Hepatocyte (in vitro differentiated cells): ENCODE data around the gene RIPOR1. TPM values are rescaled to one million over a fixed set of nuclear protein-coding genes. Genes with fewer than 3 reads are reported as not detected.

Source experiments
- DNase-seq: peaks from one replicate; pipeline ENCODE4 v3.0.0-alpha.2; 2016; ENCODE audit warnings: low spot score
- H2AFZ ChIP-seq: fragments of 200-600 bp; sonication (generic); 2 replicates; pipeline ENCODE4 v1.6.0; 2016; ENCODE audit warnings: antibody characterized with exemption, mild to moderate bottlenecking
- H3K27ac ChIP-seq: fragments of 200-600 bp; sonication (generic); 2 replicates; pipeline ENCODE4 v1.5.1; 2016; ENCODE audit warnings: mild to moderate bottlenecking
- H3K27me3 ChIP-seq: fragments of 200-600 bp; sonication (generic); 2 replicates; pipeline ENCODE4 v1.6.1; 2016
- H3K36me3 ChIP-seq: fragments of 200-600 bp; sonication (generic); replicated peaks from 2 replicates; pipeline ENCODE4 v1.5.1; 2016; ENCODE audit warnings: low read depth; ENCODE audit not compliant: insufficient read depth
- H3K4me1 ChIP-seq: fragments of 200-600 bp; sonication (generic); 2 replicates; pipeline ENCODE4 v1.5.1; 2016; ENCODE audit warnings: mild to moderate bottlenecking, moderate library complexity; ENCODE audit not compliant: insufficient read depth
- H3K4me2 ChIP-seq: fragments of 200-600 bp; sonication (generic); 2 replicates; pipeline ENCODE4 v1.6.0; 2016
- H3K4me3 ChIP-seq: fragments of 200-600 bp; sonication (generic); 2 replicates; pipeline ENCODE4 v1.5.1; 2016; ENCODE audit warnings: mild to moderate bottlenecking
- H3K79me2 ChIP-seq: fragments of 200-600 bp; sonication (generic); 2 replicates; pipeline ENCODE4 v1.6.0; 2017; ENCODE audit warnings: mild to moderate bottlenecking
- H3K9me2 ChIP-seq: fragments of 200-600 bp; sonication (generic); replicated peaks from 2 replicates; pipeline ENCODE4 v1.6.0; 2017; ENCODE audit warnings: mild to moderate bottlenecking; ENCODE audit not compliant: insufficient read depth
- H3K9me3 ChIP-seq: fragments of 200-600 bp; sonication (generic); 2 replicates; pipeline ENCODE4 v1.5.1; 2016; ENCODE audit warnings: low read depth, mild to moderate bottlenecking
- H4K20me1 ChIP-seq: fragments of 200-600 bp; sonication (generic); 2 replicates; pipeline ENCODE4 v1.6.0; 2016; ENCODE audit warnings: mild to moderate bottlenecking; ENCODE audit not compliant: insufficient read depth, poor library complexity, severe bottlenecking
- EZH2 ChIP-seq: fragments of 200-600 bp; sonication (generic); IDR thresholded peaks from 2 replicates; pipeline ENCODE4 v1.6.1; 2016; ENCODE audit warnings: antibody characterized with exemption, mild to moderate bottlenecking, borderline replicate concordance
- EZH2phosphoT487 ChIP-seq: fragments of 200-600 bp; sonication (generic); IDR thresholded peaks from one replicate; pipeline ENCODE4 v1.6.1; 2018; ENCODE audit warnings: antibody characterized with exemption, mild to moderate bottlenecking, low read depth, moderate library complexity; ENCODE audit not compliant: unreplicated experiment, severe bottlenecking
- WGBS: methylation state at CpG from one replicate; pipeline ENCODE4 v1.1.6; 2016; ENCODE audit warnings: low lambda C conversion rate; ENCODE audit errors: missing lambda C conversion rate; 5-methylcytosine and 5-hydroxymethylcytosine counted together
- polyA plus RNA-seq: library from polyadenylated mRNA; unstranded; fragments of >200 nt; fragmentation: Nextera tagmentation; extraction: Ambion mirVana; gene quantifications from 2 replicates; pipeline ENCODE4 v1.2.1, GENCODE V29; 2016
- total RNA-seq: library from RNA; depleted of rRNA; stranded (reverse); fragments of >200 nt; gene quantifications from 2 replicates; pipeline ENCODE4 v1.2.3, GENCODE V29; 2014
- TF ChIP-seq, protein P1 (sequence below): fragments of 200-600 bp; sonication (generic); IDR thresholded peaks from 2 replicates; pipeline ENCODE4 v1.5.1; 2016; ENCODE audit warnings: antibody characterized with exemption, mild to moderate bottlenecking; ENCODE audit not compliant: poor library complexity

RIPOR1 gene
- total and polyA plus RNA-seq, 2 experiments from 2014 or later: 12.5 to 38.3 TPM

GRCh38 chr16:67499106-67499505 lies 29.5 kb upstream of the RIPOR1 start:
- H3K36me3 ChIP-seq: no peaks in the 10 kb centered on the region
- no peak overlapping the region for H3K4me3 ChIP-seq
- H3K27me3 ChIP-seq: no peaks in the 10 kb centered on the region
- DNase-seq: no peak
- no peaks in the 10 kb centered on the region for H4K20me1 ChIP-seq
- H3K79me2 ChIP-seq: no peaks in the 10 kb centered on the region
- H3K4me2 ChIP-seq: no peak overlapping the region
- WGBS: 83% methylated on average over 4 of the region's 4 CpGs
- H3K4me1 ChIP-seq: no peaks in the 10 kb centered on the region
- no peak overlapping the region for H2AFZ ChIP-seq
- no peak overlapping the region for H3K27ac ChIP-seq
- no peaks in the 10 kb centered on the region for H3K9me3 ChIP-seq
- TF ChIP-seq, protein P1, sequence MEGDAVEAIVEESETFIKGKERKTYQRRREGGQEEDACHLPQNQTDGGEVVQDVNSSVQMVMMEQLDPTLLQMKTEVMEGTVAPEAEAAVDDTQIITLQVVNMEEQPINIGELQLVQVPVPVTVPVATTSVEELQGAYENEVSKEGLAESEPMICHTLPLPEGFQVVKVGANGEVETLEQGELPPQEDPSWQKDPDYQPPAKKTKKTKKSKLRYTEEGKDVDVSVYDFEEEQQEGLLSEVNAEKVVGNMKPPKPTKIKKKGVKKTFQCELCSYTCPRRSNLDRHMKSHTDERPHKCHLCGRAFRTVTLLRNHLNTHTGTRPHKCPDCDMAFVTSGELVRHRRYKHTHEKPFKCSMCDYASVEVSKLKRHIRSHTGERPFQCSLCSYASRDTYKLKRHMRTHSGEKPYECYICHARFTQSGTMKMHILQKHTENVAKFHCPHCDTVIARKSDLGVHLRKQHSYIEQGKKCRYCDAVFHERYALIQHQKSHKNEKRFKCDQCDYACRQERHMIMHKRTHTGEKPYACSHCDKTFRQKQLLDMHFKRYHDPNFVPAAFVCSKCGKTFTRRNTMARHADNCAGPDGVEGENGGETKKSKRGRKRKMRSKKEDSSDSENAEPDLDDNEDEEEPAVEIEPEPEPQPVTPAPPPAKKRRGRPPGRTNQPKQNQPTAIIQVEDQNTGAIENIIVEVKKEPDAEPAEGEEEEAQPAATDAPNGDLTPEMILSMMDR: no peak
- TF ChIP-seq EZH2phosphoT487 (no peak), EZH2 (no peak)
- H3K9me2 ChIP-seq: no peaks in the 10 kb centered on the region

- 86% methylated on average over 9 of the region's 9 CpGs for WGBS
- Histone ChIP-seq H3K4me1 (no peaks in the 10 kb centered on the region), H3K9me3 (no peaks in the 10 kb centered on the region), H2AFZ (no peak overlapping the region), H3K9me2 (no peaks in the 10 kb centered on the region), H3K36me3 (no peaks in the 10 kb centered on the region), H3K79me2 (no peaks in the 10 kb centered on the region), H3K4me3 (no peak overlapping the region), H4K20me1 (no peaks in the 10 kb centered on the region), H3K27me3 (no peaks in the 10 kb centered on the region), H3K27ac (no peak overlapping the region), H3K4me2 (no peak overlapping the region)
- no peak for DNase-seq
- TF ChIP-seq EZH2 (no peak), EZH2phosphoT487 (no peak)
- TF ChIP-seq, protein P1: no peak
Measured at GRCh38 chr16:67504031-67505021, 24.3 kb upstream of the RIPOR1 start.

GRCh38 chr16:67506468-67506867 lies 22.2 kb upstream of the RIPOR1 start:
- Histone ChIP-seq H3K9me2 (no peaks in the 10 kb centered on the region), H2AFZ (no peak overlapping the region), H3K27ac (no peak overlapping the region), H4K20me1 (no peaks in the 10 kb centered on the region), H3K4me2 (no peak overlapping the region), H3K79me2 (no peaks in the 10 kb centered on the region), H3K4me3 (no peak overlapping the region), H3K27me3 (no peaks in the 10 kb centered on the region), H3K9me3 (no peaks in the 10 kb centered on the region), H3K4me1 (no peaks in the 10 kb centered on the region), H3K36me3 (no peaks in the 10 kb centered on the region)
- no peak for DNase-seq
- 59% methylated on average over 8 of the region's 8 CpGs for WGBS
- TF ChIP-seq, protein P1: no peak
- no peak for TF ChIP-seq EZH2
- TF ChIP-seq EZH2phosphoT487: no peak
